Thyroid gland (tissue), 4 donors: Measurements from ENCODE around the gene DNER. TPM values are rescaled to one million over a fixed set of nuclear protein-coding genes. Genes with fewer than 3 reads are reported as not detected.

Source experiments
- DNase-seq, 2 donors: peaks; one replicate each; pipeline ENCODE4 v3.0.0-alpha.2; 2019
- H3K27ac ChIP-seq, 3 donors: fragments of 200-600 bp; sonication (generic); 1 replicate in 2 of 3; 2 replicates in 1 of 3; pipeline ENCODE4 v1.5.1; 2016 to 2019; ENCODE audit warnings: mild to moderate bottlenecking in 1 of 3, moderate library complexity in 1 of 3
- H3K27me3 ChIP-seq: fragments of 200-600 bp; sonication (generic); one replicate; pipeline ENCODE4 v1.5.1; 2019
- H3K36me3 ChIP-seq, 2 donors: fragments of 200-600 bp; sonication (generic); one replicate each; pipeline ENCODE4 v1.5.1; 2016 to 2019
- H3K4me1 ChIP-seq, 2 donors: fragments of 200-600 bp; sonication (generic); one replicate each; pipeline ENCODE4 v1.5.1; 2017 to 2019
- H3K4me3 ChIP-seq, 3 donors: fragments of 200-600 bp; sonication (generic); replicated peaks in 1 of 3; 1 replicate in 2 of 3; 2 replicates in 1 of 3; pipeline ENCODE4 v1.5.1; 2016; ENCODE audit warnings: mild to moderate bottlenecking in 1 of 3
- H3K9me3 ChIP-seq: fragments of 200-600 bp; sonication (generic); one replicate; pipeline ENCODE4 v1.5.1; 2017
- POLR2A ChIP-seq, 2 donors: fragments of 450-650 bp; IDR thresholded peaks; one replicate each; pipeline ENCODE4 v1.6.1; 2017; ENCODE audit warnings: antibody characterized with exemption in 2 of 2, mild to moderate bottlenecking in 2 of 2, moderate library complexity in 1 of 2
- WGBS, 2 donors: methylation state at CpG; one replicate each; pipeline ENCODE4 v1.1.5; 2017; 5-methylcytosine and 5-hydroxymethylcytosine counted together
- intact Hi-C: fragments of 100-400 bp; cut with DNase I; formaldehyde crosslinking; loops from one replicate; pipeline ENCODE4 v1.15.1; 2023
- total RNA-seq, 4 donors: library from RNA; depleted of rRNA; stranded (reverse); fragments of >200 nt; gene quantifications; one replicate each; pipeline ENCODE4 v1.2.3, GENCODE V29; 2016
- TF ChIP-seq, protein P1 (sequence below), 6 experiments: fragments of 200-600 bp in 3 of 6; fragments of 450-650 bp in 3 of 6; sonication (generic) in 3 of 6; IDR thresholded peaks; one replicate each; pipeline ENCODE4 v1.5.1; 2016 to 2019; ENCODE audit warnings: antibody characterized with exemption in 6 of 6, mild to moderate bottlenecking in 2 of 6, inconsistent platforms in 1 of 6, moderate library complexity in 1 of 6

DNER gene
- total RNA-seq, 4 donors from 2014 or later, result 0.13 to 0.93 (median 0.42) TPM; not detected in 1

DNA sequence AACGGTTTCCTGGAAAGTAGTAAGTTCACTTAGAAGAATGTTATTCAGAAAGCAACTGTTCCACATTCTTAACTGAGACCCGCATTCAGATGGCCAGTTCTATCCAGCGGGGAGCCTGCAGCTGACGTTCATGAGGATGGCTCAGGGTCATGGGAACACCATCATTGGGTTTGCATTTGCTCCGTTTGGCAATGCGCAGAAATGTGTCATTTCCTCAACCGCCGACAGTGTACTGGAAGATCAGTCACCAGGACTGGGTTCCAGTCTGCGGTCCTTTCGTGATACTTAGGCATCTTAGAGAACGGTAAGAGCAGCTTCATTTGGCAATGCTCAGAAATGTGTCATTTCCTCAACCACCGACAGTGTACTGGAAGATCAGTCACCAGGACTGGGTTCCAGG is 104.0 kb downstream of the DNER start:
- H3K9me3 ChIP-seq, result no peaks in the 10 kb centered on the region
- H3K27ac ChIP-seq, result no peak overlapping the region
- H3K27me3 ChIP-seq, result no peaks in the 10 kb centered on the region
- TF ChIP-seq, protein P1, sequence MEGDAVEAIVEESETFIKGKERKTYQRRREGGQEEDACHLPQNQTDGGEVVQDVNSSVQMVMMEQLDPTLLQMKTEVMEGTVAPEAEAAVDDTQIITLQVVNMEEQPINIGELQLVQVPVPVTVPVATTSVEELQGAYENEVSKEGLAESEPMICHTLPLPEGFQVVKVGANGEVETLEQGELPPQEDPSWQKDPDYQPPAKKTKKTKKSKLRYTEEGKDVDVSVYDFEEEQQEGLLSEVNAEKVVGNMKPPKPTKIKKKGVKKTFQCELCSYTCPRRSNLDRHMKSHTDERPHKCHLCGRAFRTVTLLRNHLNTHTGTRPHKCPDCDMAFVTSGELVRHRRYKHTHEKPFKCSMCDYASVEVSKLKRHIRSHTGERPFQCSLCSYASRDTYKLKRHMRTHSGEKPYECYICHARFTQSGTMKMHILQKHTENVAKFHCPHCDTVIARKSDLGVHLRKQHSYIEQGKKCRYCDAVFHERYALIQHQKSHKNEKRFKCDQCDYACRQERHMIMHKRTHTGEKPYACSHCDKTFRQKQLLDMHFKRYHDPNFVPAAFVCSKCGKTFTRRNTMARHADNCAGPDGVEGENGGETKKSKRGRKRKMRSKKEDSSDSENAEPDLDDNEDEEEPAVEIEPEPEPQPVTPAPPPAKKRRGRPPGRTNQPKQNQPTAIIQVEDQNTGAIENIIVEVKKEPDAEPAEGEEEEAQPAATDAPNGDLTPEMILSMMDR (IDR thresholded peaks at IDR 0.05), result no peak
- TF ChIP-seq POLR2A (IDR thresholded peaks at IDR 0.05), result no peak
- 89 to 94% methylated on average over 12 of the region's 12 CpGs for WGBS, 2 donors
- no peak overlapping the region for H3K4me3 ChIP-seq
- H3K4me1 ChIP-seq, result peaks cover 0 to under 1% of the 10 kb centered on the region in 2 donors
- DNase-seq, result no peak
- intact Hi-C loops, result no loop called here
- no peaks in the 10 kb centered on the region for H3K36me3 ChIP-seq

GRCh38 chr2:229601936-229602335 is 112.4 kb downstream of the DNER start:
- no peak overlapping the region for H3K4me3 ChIP-seq
- H3K4me1 ChIP-seq, result peaks cover 12 to 13% of the 10 kb centered on the region in 2 donors
- H3K27ac ChIP-seq, result no peak overlapping the region
- TF ChIP-seq POLR2A (IDR thresholded peaks at IDR 0.05), result no peak
- TF ChIP-seq, protein P1 (IDR thresholded peaks at IDR 0.05), result no peak
- H3K27me3 ChIP-seq, result no peaks in the 10 kb centered on the region
- no peak for DNase-seq
- 58 to 60% methylated on average over 3 of the region's 3 CpGs for WGBS, 2 donors
- intact Hi-C loops, result no loop called here
- H3K36me3 ChIP-seq, result no peaks in the 10 kb centered on the region
- no peaks in the 10 kb centered on the region for H3K9me3 ChIP-seq

GRCh38 chr2:229601396-229601795 is 113.0 kb downstream of the DNER start:
- no peak overlapping the region for H3K27ac ChIP-seq
- H3K36me3 ChIP-seq, result no peaks in the 10 kb centered on the region
- TF ChIP-seq POLR2A (IDR thresholded peaks at IDR 0.05), result no peak
- TF ChIP-seq, protein P1 (IDR thresholded peaks at IDR 0.05), result no peak
- no peaks in the 10 kb centered on the region for H3K27me3 ChIP-seq
- intact Hi-C loops, result no loop called here
- H3K4me3 ChIP-seq, result no peak overlapping the region
- no peak for DNase-seq
- H3K9me3 ChIP-seq, result no peaks in the 10 kb centered on the region
- peaks cover 12 to 13% of the 10 kb centered on the region in 2 donors for H3K4me1 ChIP-seq
- 76 to 80% methylated on average over 2 of the region's 2 CpGs for WGBS, 2 donors

- TF ChIP-seq, protein P1 (IDR thresholded peaks at IDR 0.05), result no peak
- TF ChIP-seq POLR2A (IDR thresholded peaks at IDR 0.05), result no peak
These were observed 116.1 kb downstream of the DNER start for GRCh38 chr2:229598227-229598626.

DNA sequence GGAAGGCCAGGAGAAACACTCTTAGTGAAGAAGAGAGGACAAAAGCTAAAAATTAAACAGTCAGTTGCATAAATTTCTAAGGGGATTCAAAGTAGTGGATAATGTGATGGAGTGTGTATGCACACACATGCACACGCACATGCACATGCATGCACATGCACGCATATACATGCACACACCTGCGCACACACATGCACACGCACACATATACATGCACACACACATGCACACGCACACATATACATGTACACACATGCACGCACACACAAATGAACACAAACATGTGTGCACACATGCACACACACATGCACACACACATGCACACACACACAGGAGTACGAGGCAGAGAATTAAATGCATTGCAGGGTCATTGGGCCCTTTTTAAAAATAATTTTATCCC is 117.6 kb downstream of the DNER start:
- intact Hi-C loops, result no loop called here
- DNase-seq, result no peak
- Histone ChIP-seq H3K27ac (no peak overlapping the region), H3K4me1 (peaks cover 0 to 3% of the 10 kb centered on the region in 2 donors), H3K9me3 (no peaks in the 10 kb centered on the region), H3K27me3 (no peaks in the 10 kb centered on the region), H3K36me3 (no peaks in the 10 kb centered on the region), H3K4me3 (no peak overlapping the region)
- WGBS, 2 donors, result 59 to 70% methylated on average over 7 of the region's 7 CpGs
- TF ChIP-seq, protein P1 (IDR thresholded peaks at IDR 0.05), result no peak
- TF ChIP-seq POLR2A (IDR thresholded peaks at IDR 0.05), result no peak

More at GRCh38 chr2:229598227-229598626, 116.1 kb downstream of the DNER start:
- DNase-seq, result no peak
- WGBS, 2 donors, result 74 to 95% methylated on average over 3 of the region's 3 CpGs
- Histone ChIP-seq H3K4me1 (peaks cover 4 to 7% of the 10 kb centered on the region in 2 donors), H3K36me3 (no peaks in the 10 kb centered on the region), H3K9me3 (no peaks in the 10 kb centered on the region), H3K27ac (no peak overlapping the region), H3K4me3 (no peak overlapping the region), H3K27me3 (no peaks in the 10 kb centered on the region)
- intact Hi-C loops, result no loop called here
